Right atrium auricular region (tissue), 2 donors: Measurements from ENCODE around the gene UBXN11. TPM values are rescaled to one million over a fixed set of nuclear protein-coding genes. Genes with fewer than 3 reads are reported as not detected.

Source experiments
- DNase-seq: peaks from one replicate; pipeline ENCODE4 v3.0.0-alpha.2; 2019; ENCODE audit warnings: low spot score
- H3K27ac ChIP-seq, 2 donors: fragments of 200-600 bp; sonication (generic); 1 replicate in 1 of 2; 2 replicates in 1 of 2; pipeline ENCODE4 v1.5.1; 2016 to 2019
- H3K27me3 ChIP-seq, 2 donors: fragments of 200-600 bp; sonication (generic); one replicate each; pipeline versions ENCODE4 v1.5.1 to v1.6.0; 2017 to 2019
- H3K36me3 ChIP-seq: fragments of 200-600 bp; sonication (generic); one replicate; pipeline ENCODE4 v1.5.1; 2016
- H3K4me1 ChIP-seq, 2 donors: fragments of 200-600 bp; sonication (generic); one replicate each; pipeline versions ENCODE4 v1.5.1 to v1.6.0; 2017 to 2019
- H3K4me3 ChIP-seq, 2 donors: fragments of 200-600 bp; sonication (generic); 1 replicate in 1 of 2; 2 replicates in 1 of 2; pipeline ENCODE4 v1.5.1; 2017 to 2019; ENCODE audit warnings: mild to moderate bottlenecking in 1 of 2, moderate library complexity in 1 of 2
- H3K9me3 ChIP-seq, 2 donors: fragments of 200-600 bp; sonication (generic); one replicate each; pipeline ENCODE4 v1.5.1; 2019
- CTCF ChIP-seq, 2 donors: fragments of 200-600 bp; sonication (generic); IDR thresholded peaks; one replicate each; pipeline ENCODE4 v1.5.1; 2019; ENCODE audit warnings: antibody characterized with exemption in 2 of 2
- total RNA-seq, 2 donors: library from RNA; depleted of rRNA; stranded (reverse); fragments of >200 nt; gene quantifications; one replicate each; pipeline ENCODE4 v1.1.0, GENCODE V29; 2016

UBXN11 gene
- total RNA-seq, 2 donors from 2014 or later = 4.5 to 7.4 TPM

GRCh38 chr1:26352338-26352679 is 45.9 kb upstream of the UBXN11 start:
- H3K36me3 ChIP-seq = no peaks in the 10 kb centered on the region
- no peaks in the 10 kb centered on the region for H3K27me3 ChIP-seq
- H3K27ac ChIP-seq = no peak overlapping the region
- DNase-seq = no peak
- H3K4me3 ChIP-seq = no peak overlapping the region
- H3K9me3 ChIP-seq = no peaks in the 10 kb centered on the region
- no peaks in the 10 kb centered on the region for H3K4me1 ChIP-seq
- no peak for TF ChIP-seq CTCF (IDR thresholded peaks at IDR 0.05)

DNA sequence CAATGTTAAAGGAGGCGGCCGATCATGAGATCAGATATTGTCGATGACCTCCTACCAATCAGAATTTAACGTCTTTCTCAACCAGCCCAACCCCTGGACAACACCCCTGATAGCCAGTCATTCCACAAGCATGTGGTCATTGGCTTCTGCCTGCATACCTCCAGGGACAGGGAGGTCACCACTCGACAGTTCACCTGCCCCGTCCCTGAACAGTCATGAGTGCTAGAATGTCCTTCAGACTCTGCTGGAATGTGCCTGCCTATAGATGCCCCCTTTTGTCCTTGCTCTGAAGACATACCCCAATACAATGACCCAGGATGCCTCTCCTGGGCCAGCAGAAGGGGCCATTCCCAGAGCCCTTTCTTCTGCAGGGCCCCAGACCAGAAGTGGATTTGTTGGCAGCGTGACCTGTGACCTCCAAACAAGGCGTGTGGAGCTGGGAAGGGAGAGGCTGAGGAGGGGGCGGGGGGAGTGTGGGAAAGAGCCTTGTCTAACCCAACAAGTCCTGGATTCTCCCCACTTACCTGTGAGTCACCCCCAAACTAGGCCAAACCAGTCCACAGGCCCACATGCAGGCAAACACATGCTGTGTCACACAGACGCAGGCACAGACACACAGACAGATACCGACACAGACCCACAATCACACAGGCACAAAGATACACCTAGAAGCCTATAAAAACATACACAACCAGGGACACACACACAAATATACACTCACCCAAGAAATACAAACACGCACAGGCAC is 45.3 kb upstream of the UBXN11 start:
- Histone ChIP-seq H3K27me3 (no peaks in the 10 kb centered on the region), H3K4me3 (no peak overlapping the region), H3K27ac (no peak overlapping the region), H3K4me1 (no peaks in the 10 kb centered on the region), H3K36me3 (no peaks in the 10 kb centered on the region), H3K9me3 (no peaks in the 10 kb centered on the region)
- no peak for DNase-seq
- no peak for TF ChIP-seq CTCF (IDR thresholded peaks at IDR 0.05)

- H3K9me3 ChIP-seq = no peaks in the 10 kb centered on the region
- no peak overlapping the region for H3K4me3 ChIP-seq
- no peaks in the 10 kb centered on the region for H3K27me3 ChIP-seq
- no peak for DNase-seq
- no peak for TF ChIP-seq CTCF (IDR thresholded peaks at IDR 0.05)
- H3K36me3 ChIP-seq = no peaks in the 10 kb centered on the region
- no peak overlapping the region for H3K27ac ChIP-seq
- no peaks in the 10 kb centered on the region for H3K4me1 ChIP-seq
These were observed 44.5 kb upstream of the UBXN11 start for GRCh38 chr1:26350701-26351589.

- Histone ChIP-seq H3K36me3 (no peaks in the 10 kb centered on the region), H3K9me3 (no peaks in the 10 kb centered on the region), H3K4me3 (no peak overlapping the region), H3K27me3 (no peaks in the 10 kb centered on the region), H3K4me1 (no peaks in the 10 kb centered on the region), H3K27ac (no peak overlapping the region)
- no peak for TF ChIP-seq CTCF (IDR thresholded peaks at IDR 0.05)
- DNase-seq = no peak
These were observed 43.9 kb upstream of the UBXN11 start for GRCh38 chr1:26350343-26350700.

GRCh38 chr1:26349877-26350244 is 43.4 kb upstream of the UBXN11 start:
- Histone ChIP-seq H3K27me3 (no peaks in the 10 kb centered on the region), H3K27ac (no peak overlapping the region), H3K4me1 (no peaks in the 10 kb centered on the region), H3K9me3 (no peaks in the 10 kb centered on the region), H3K4me3 (no peak overlapping the region), H3K36me3 (no peaks in the 10 kb centered on the region)
- DNase-seq = no peak
- no peak for TF ChIP-seq CTCF (IDR thresholded peaks at IDR 0.05)
